Astrocyte (in vitro differentiated cells and primary cell): ENCODE data around the gene PRKAR2B. TPM values are rescaled to one million over a fixed set of nuclear protein-coding genes. Genes with fewer than 3 reads are reported as not detected.

Experiments
- DNase-seq: peaks from one replicate; pipeline ENCODE4 v3.0.0-alpha.2; 2010; ENCODE audit warnings: low read depth
- FAIRE-seq: peaks from 2 replicates; lab custom pipeline; 2011; peaks lifted over from hg19 to GRCh38; lab: Jason Lieb, UNC
- H2AFZ ChIP-seq: 2 replicates; pipeline ENCODE4 v1.6.0; 2012; ENCODE audit warnings: low read depth, low read length, inconsistent platforms
- H3K27ac ChIP-seq: 2 replicates; pipeline ENCODE4 v1.5.1; 2011; ENCODE audit warnings: low read depth, low read length, inconsistent platforms
- H3K27me3 ChIP-seq: 2 replicates; pipeline ENCODE4 v1.6.0; 2011; ENCODE audit warnings: low read length, inconsistent platforms; ENCODE audit not compliant: insufficient read depth
- H3K36me3 ChIP-seq: 2 replicates; pipeline ENCODE4 v1.5.1; 2011; ENCODE audit warnings: low read length, inconsistent platforms; ENCODE audit not compliant: insufficient read depth
- H3K4me1 ChIP-seq: 2 replicates; pipeline ENCODE4 v1.5.1; 2011; ENCODE audit warnings: low read length, inconsistent platforms; ENCODE audit not compliant: insufficient read depth
- H3K4me2 ChIP-seq: 2 replicates; pipeline ENCODE4 v1.6.0; 2012; ENCODE audit warnings: low read length, inconsistent platforms
- H3K4me3 ChIP-seq: 2 replicates; pipeline ENCODE4 v1.5.1; 2011; ENCODE audit warnings: low read depth, mild to moderate bottlenecking, low read length, inconsistent platforms; ENCODE audit not compliant: insufficient read depth
- H3K79me2 ChIP-seq: 2 replicates; pipeline ENCODE4 v1.6.0; 2012; ENCODE audit warnings: mild to moderate bottlenecking, low read length, inconsistent platforms; ENCODE audit not compliant: insufficient read depth
- H3K9ac ChIP-seq: 2 replicates; pipeline ENCODE4 v1.6.0; 2012; ENCODE audit warnings: mild to moderate bottlenecking, low read length, inconsistent platforms
- H3K9me3 ChIP-seq: 2 replicates; pipeline ENCODE4 v1.5.1; 2012; ENCODE audit warnings: low read depth, mild to moderate bottlenecking, low read length, inconsistent platforms; ENCODE audit not compliant: insufficient read depth
- H4K20me1 ChIP-seq: 2 replicates; pipeline ENCODE4 v1.6.0; 2012; ENCODE audit warnings: low read length, inconsistent platforms; ENCODE audit not compliant: insufficient read depth
- H3K27ac Mint-ChIP-seq: one replicate; pipeline ENCODE4 v1.8.0; 2021; ENCODE audit warnings: mild to moderate bottlenecking, mixed read lengths; ENCODE audit not compliant: unreplicated experiment
- H3K27me3 Mint-ChIP-seq: one replicate; pipeline ENCODE4 v1.8.0; 2021; ENCODE audit warnings: low read depth, mixed read lengths; ENCODE audit not compliant: unreplicated experiment
- H3K36me3 Mint-ChIP-seq: one replicate; pipeline ENCODE4 v1.8.0; 2021; ENCODE audit warnings: low read depth, mixed read lengths; ENCODE audit not compliant: unreplicated experiment
- H3K4me1 Mint-ChIP-seq: one replicate; pipeline ENCODE4 v1.8.0; 2021; ENCODE audit warnings: low read depth, mixed read lengths; ENCODE audit not compliant: unreplicated experiment
- H3K4me3 Mint-ChIP-seq: one replicate; pipeline ENCODE4 v1.8.0; 2021; ENCODE audit warnings: mild to moderate bottlenecking, moderate library complexity, mixed read lengths; ENCODE audit not compliant: unreplicated experiment
- H3K9me3 Mint-ChIP-seq: one replicate; pipeline ENCODE4 v1.8.0; 2021; ENCODE audit warnings: mild to moderate bottlenecking, mixed read lengths; ENCODE audit not compliant: unreplicated experiment
- CTCF ChIP-seq: IDR thresholded peaks from 2 replicates; pipeline ENCODE4 v1.5.1; 2011; ENCODE audit warnings: low read depth, mild to moderate bottlenecking, inconsistent platforms, low read length, moderate library complexity; ENCODE audit not compliant: insufficient read depth
- EZH2 ChIP-seq: IDR thresholded peaks from 2 replicates; pipeline ENCODE4 v1.6.1; 2012; ENCODE audit warnings: mild to moderate bottlenecking, low read length, inconsistent platforms; ENCODE audit not compliant: insufficient read depth
- total RNA-seq: library from RNA; stranded (reverse); gene quantifications from 2 replicates; pipeline ENCODE4 v1.2.1, GENCODE V29; 2021

The PRKAR2B gene
- total RNA-seq, 1 donor from 2014 or later: 7.6 TPM

GRCh38 chr7:107068156-107068555 is 23.7 kb downstream of the PRKAR2B start:
- FAIRE-seq (no peak), DNase-seq (peak; percentile 32)
- no peak for TF ChIP-seq CTCF
- no peak for TF ChIP-seq EZH2
- Mint-ChIP-seq H3K27me3 (no peaks in the 10 kb centered on the region), H3K4me1 (peaks cover 20% of the 10 kb centered on the region), H3K36me3 (no peaks in the 10 kb centered on the region), H3K4me3 (no peak overlapping the region), H3K9me3 (no peaks in the 10 kb centered on the region), H3K27ac (peak overlapping the region; percentile 31)
- H2AFZ ChIP-seq: no peak overlapping the region
- no peaks in the 10 kb centered on the region for H3K4me1 ChIP-seq
- H3K79me2 ChIP-seq: no peaks in the 10 kb centered on the region
- no peaks in the 10 kb centered on the region for H3K9me3 ChIP-seq
- no peaks in the 10 kb centered on the region for H3K36me3 ChIP-seq
- no peak overlapping the region for H3K9ac ChIP-seq
- H3K4me3 ChIP-seq: no peak overlapping the region
- no peaks in the 10 kb centered on the region for H3K27me3 ChIP-seq
- no peak overlapping the region for H3K27ac ChIP-seq
- H3K4me2 ChIP-seq: no peak overlapping the region
- no peaks in the 10 kb centered on the region for H4K20me1 ChIP-seq

- Histone ChIP-seq H3K9ac (no peak overlapping the region), H3K27ac (no peak overlapping the region), H2AFZ (no peak overlapping the region), H3K79me2 (no peaks in the 10 kb centered on the region), H4K20me1 (no peaks in the 10 kb centered on the region), H3K4me2 (no peak overlapping the region), H3K36me3 (no peaks in the 10 kb centered on the region), H3K4me3 (no peak overlapping the region), H3K9me3 (no peaks in the 10 kb centered on the region), H3K4me1 (no peaks in the 10 kb centered on the region), H3K27me3 (no peaks in the 10 kb centered on the region)
- DNase-seq (no peak), FAIRE-seq (no peak)
- no peaks in the 10 kb centered on the region for H3K36me3 Mint-ChIP-seq
- TF ChIP-seq EZH2 (no peak), CTCF (no peak)
- peaks cover 20% of the 10 kb centered on the region for H3K4me1 Mint-ChIP-seq
- H3K27ac Mint-ChIP-seq: no peak overlapping the region
- H3K27me3 Mint-ChIP-seq: no peaks in the 10 kb centered on the region
- H3K4me3 Mint-ChIP-seq: no peak overlapping the region
- H3K9me3 Mint-ChIP-seq: no peaks in the 10 kb centered on the region
Measured at GRCh38 chr7:107069457-107069856, 25.0 kb downstream of the PRKAR2B start.

- peak; percentile 43 for FAIRE-seq
- H3K4me2 ChIP-seq: no peak overlapping the region
- no peak overlapping the region for H3K27ac Mint-ChIP-seq
Measured at GRCh38 chr7:107070710-107071109, 26.2 kb downstream of the PRKAR2B start.

More at GRCh38 chr7:107070710-107071109, 26.2 kb downstream of the PRKAR2B start:
- no peaks in the 10 kb centered on the region for H3K27me3 ChIP-seq
- DNase-seq: no peak
- no peak overlapping the region for H3K4me3 Mint-ChIP-seq
- no peaks in the 10 kb centered on the region for H3K4me1 ChIP-seq
- H3K9me3 Mint-ChIP-seq: no peaks in the 10 kb centered on the region
- H4K20me1 ChIP-seq: no peaks in the 10 kb centered on the region
- H3K27ac ChIP-seq: no peak overlapping the region
- TF ChIP-seq CTCF: no peak
- TF ChIP-seq EZH2: no peak
- no peaks in the 10 kb centered on the region for H3K9me3 ChIP-seq
- H3K9ac ChIP-seq: no peak overlapping the region
- H2AFZ ChIP-seq: no peak overlapping the region
- no peaks in the 10 kb centered on the region for H3K36me3 ChIP-seq
- H3K4me3 ChIP-seq: no peak overlapping the region
- H3K79me2 ChIP-seq: no peaks in the 10 kb centered on the region
- H3K4me1 Mint-ChIP-seq: peaks cover 20% of the 10 kb centered on the region
- no peaks in the 10 kb centered on the region for H3K36me3 Mint-ChIP-seq
- H3K27me3 Mint-ChIP-seq: no peaks in the 10 kb centered on the region
